Measurements from ENCODE around the gene ARHGEF17.

The ARHGEF17 gene

GRCh38 chr11:73384531-73384871 lies 76.4 kb downstream of the ARHGEF17 start:
- TF ChIP-seq CSRNP3 (CRISPR knock-in tag; IDR thresholded peaks at IDR 0.05): no peak
- TF ChIP-seq ZNF70 (CRISPR knock-in tag; IDR thresholded peaks at IDR 0.05): no peak
- TF ChIP-seq TSHZ2 (CRISPR knock-in tag; IDR thresholded peaks at IDR 0.05): no peak
- TF ChIP-seq ZNF565 (CRISPR knock-in tag; conservative IDR thresholded peaks at IDR 0.05; ENCODE audit: low read depth): no peak
- no peak for TF ChIP-seq ESRRG (CRISPR knock-in tag; IDR thresholded peaks at IDR 0.05)
- TF ChIP-seq ZNF8 (CRISPR knock-in tag; IDR thresholded peaks at IDR 0.05): no peak
- no peak for TF ChIP-seq ZFP3 (CRISPR knock-in tag; IDR thresholded peaks at IDR 0.05)
- no peak for TF ChIP-seq CSDC2 (CRISPR knock-in tag; IDR thresholded peaks at IDR 0.05)
- TF ChIP-seq RARB (CRISPR knock-in tag; IDR thresholded peaks at IDR 0.05): no peak
- no peak for TF ChIP-seq POU6F1 (CRISPR knock-in tag; IDR thresholded peaks at IDR 0.05; ENCODE audit: borderline replicate concordance, low read depth)
- ATAC-seq: no peak

- ATAC-seq: no peak
- TF ChIP-seq ISL1 (CRISPR knock-in tag; IDR thresholded peaks at IDR 0.05): no peak
- no peak for TF ChIP-seq TSHZ2 (CRISPR knock-in tag; IDR thresholded peaks at IDR 0.05)
- no peak for TF ChIP-seq ZFP3 (CRISPR knock-in tag; IDR thresholded peaks at IDR 0.05)
- no peak for TF ChIP-seq ZC3H10 (CRISPR knock-in tag; IDR thresholded peaks at IDR 0.05)
- TF ChIP-seq ZNF8 (CRISPR knock-in tag; IDR thresholded peaks at IDR 0.05): no peak
- no peak for TF ChIP-seq TOX (CRISPR knock-in tag; IDR thresholded peaks at IDR 0.05; ENCODE audit: borderline replicate concordance)
- TF ChIP-seq CSRNP3 (CRISPR knock-in tag; IDR thresholded peaks at IDR 0.05): no peak
- TF ChIP-seq TCF4 (CRISPR knock-in tag; IDR thresholded peaks at IDR 0.05; ENCODE audit: borderline replicate concordance): no peak
- no peak for TF ChIP-seq PPARA (CRISPR knock-in tag; IDR thresholded peaks at IDR 0.05; ENCODE audit: borderline replicate concordance)
- no peak for TF ChIP-seq OSR1 (CRISPR knock-in tag; IDR thresholded peaks at IDR 0.05)
- TF ChIP-seq CREB5 (CRISPR knock-in tag; IDR thresholded peaks at IDR 0.05; ENCODE audit: low read depth): no peak
Observed at GRCh38 chr11:73384872-73385689, 77.0 kb downstream of the ARHGEF17 start.

Measured in SK-N-SH treated with all-trans-retinoic acid at 6 μM for 48 hours (cell line).